ENCODE results near the gene CHTF8. TPM values are rescaled to one million over a fixed set of nuclear protein-coding genes. Genes with fewer than 3 reads are reported as not detected.

CHTF8 gene
- polyA plus RNA-seq, 4 donors, result 156 to 161 (median 158) TPM

DNA sequence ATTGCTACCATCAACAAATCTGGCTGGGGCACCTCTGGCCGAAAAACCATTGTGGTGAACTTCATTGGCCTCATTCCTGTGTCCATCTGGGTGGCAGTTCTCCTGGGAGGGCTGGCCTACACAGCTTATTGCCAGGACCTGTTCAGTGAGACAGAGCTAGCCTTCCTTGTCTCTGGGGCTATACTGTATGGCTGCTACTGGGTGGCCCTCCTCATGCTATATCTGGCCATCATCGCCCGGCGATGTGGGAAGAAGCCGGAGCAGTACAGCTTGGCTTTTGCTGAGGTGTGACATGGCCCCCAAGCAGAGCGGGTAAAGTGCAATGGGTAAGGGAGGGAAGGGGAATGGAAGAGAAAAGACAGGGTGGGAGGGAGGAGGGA, 17.4 kb downstream of the CHTF8 start:
- no peak for DNase-seq (ENCODE audit: low read depth in 4 of 4, low spot score in 2 of 4)

GRCh38 chr16:69114346-69114975, 17.9 kb downstream of the CHTF8 start:
- DNase-seq (ENCODE audit: low read depth in 4 of 4, low spot score in 2 of 4), result no peak

- no peak for DNase-seq (ENCODE audit: low read depth in 4 of 4, low spot score in 2 of 4)
Observed at GRCh38 chr16:69113216-69113615, 19.2 kb downstream of the CHTF8 start.

- DNase-seq (ENCODE audit: low read depth in 4 of 4, low spot score in 2 of 4), result no peak
Observed at GRCh38 chr16:69112285-69113129, 19.9 kb downstream of the CHTF8 start.

DNA sequence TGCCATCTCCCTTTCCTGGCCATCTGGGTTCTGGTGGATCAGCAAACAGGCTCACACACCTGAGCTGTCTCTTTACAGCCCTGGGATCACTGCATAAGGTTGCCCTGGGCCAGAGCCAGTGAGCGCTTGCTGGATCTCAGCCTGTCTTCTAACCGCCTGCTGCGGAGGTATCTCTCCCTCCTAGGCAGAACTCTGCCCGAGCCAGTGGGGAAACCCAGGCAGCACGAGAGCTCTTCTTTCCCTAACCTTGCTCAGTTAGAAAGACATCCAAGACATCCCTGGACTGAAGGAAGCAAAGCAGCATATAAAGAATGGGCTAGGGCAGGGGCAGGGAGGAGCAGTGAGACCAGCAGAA, 20.5 kb downstream of the CHTF8 start:
- no peak for DNase-seq (ENCODE audit: low read depth in 4 of 4, low spot score in 2 of 4)

GRCh38 chr16:69111216-69111875, 21.0 kb downstream of the CHTF8 start:
- DNase-seq (ENCODE audit: low read depth in 4 of 4, low spot score in 2 of 4), result no peak

- DNase-seq (ENCODE audit: low read depth in 4 of 4, low spot score in 2 of 4), result no peak
Observed at GRCh38 chr16:69110406-69110805, 22.0 kb downstream of the CHTF8 start.

- DNase-seq (ENCODE audit: low read depth in 4 of 4, low spot score in 2 of 4), result no peak
Observed at GRCh38 chr16:69109486-69110270, 22.7 kb downstream of the CHTF8 start.

- DNase-seq (ENCODE audit: low read depth in 4 of 4, low spot score in 2 of 4), result no peak
Observed at GRCh38 chr16:69108905-69109252, 23.5 kb downstream of the CHTF8 start.

DNA sequence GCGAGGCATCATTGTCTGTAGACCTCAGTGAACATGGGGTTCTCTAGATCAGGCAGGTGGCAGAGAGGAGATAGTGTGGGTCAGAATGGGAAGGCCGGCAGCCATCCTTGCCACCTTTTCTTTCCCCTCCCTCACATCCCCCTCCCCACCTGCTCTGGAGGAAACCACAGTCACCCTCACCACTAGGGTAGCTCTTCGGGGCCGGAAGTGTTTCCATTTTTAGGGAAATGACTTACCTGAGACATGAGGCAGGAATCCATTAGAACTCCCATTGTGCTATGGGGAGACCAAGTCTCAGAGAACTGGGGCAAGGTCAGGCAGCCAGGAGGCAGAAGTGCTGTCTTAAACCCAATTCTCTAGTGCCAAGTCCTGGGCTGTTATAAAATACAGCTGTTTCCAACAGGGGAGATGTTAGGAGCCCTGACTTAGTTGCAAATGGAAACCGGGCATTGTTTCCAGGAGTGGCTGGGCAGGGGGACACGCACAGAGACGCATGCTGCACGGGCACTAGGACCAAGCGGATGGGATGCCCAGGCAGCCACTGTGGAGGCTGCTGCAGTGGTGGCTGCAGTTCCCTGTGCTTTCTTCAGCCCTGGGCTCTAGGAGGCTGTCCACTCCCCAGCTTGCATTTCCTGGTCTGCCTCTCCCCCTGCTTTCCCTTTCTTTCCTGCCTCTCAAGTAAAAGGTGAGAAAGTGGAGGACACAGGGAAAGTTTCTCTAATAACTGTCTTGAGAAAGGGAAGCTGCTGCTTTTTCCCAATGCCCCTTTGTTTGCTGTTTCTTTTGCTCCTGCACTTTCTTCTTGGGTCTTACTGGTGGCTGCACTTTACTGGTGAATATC, 24.1 kb downstream of the CHTF8 start:
- DNase-seq (ENCODE audit: low read depth in 4 of 4, low spot score in 2 of 4), result no peak

DNA sequence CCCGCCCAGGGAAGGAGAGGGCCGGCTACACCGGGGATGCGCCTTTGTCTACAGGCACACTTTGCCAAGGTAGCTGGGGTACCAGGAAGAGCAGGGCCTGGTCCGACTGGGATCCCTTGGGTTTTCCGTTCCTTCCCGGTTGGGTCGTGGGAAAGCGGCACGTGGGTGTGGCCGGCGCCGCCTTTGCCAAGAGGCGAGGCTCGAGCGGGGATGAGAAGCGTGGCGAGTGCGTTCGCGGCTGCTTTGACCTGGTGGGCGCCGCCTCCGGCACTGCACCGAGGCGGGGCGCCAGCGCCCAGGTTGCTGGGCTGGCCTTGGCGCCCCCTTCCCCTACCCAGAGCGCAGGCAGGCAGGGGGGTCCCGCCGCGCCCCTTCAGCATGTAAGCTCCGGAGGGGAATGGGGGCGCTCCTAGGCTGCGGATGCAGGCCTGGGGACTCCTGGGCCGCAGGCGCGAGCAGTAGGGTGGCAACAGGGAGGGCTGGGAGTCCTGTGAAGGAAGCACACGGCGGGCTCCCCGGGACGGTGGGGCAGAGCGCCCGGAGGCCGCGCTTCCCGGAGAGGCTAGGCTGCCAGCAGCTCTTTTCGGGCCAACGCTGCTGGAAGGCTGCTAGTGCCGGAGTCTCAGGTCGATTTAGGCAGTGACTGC, 24.9 kb downstream of the CHTF8 start:
- DNase-seq (ENCODE audit: low read depth in 4 of 4, low spot score in 2 of 4), result no peak

- no peak for DNase-seq (ENCODE audit: low read depth in 4 of 4, low spot score in 2 of 4)
Observed at GRCh38 chr16:69106491-69107315, 25.7 kb downstream of the CHTF8 start.

DNA sequence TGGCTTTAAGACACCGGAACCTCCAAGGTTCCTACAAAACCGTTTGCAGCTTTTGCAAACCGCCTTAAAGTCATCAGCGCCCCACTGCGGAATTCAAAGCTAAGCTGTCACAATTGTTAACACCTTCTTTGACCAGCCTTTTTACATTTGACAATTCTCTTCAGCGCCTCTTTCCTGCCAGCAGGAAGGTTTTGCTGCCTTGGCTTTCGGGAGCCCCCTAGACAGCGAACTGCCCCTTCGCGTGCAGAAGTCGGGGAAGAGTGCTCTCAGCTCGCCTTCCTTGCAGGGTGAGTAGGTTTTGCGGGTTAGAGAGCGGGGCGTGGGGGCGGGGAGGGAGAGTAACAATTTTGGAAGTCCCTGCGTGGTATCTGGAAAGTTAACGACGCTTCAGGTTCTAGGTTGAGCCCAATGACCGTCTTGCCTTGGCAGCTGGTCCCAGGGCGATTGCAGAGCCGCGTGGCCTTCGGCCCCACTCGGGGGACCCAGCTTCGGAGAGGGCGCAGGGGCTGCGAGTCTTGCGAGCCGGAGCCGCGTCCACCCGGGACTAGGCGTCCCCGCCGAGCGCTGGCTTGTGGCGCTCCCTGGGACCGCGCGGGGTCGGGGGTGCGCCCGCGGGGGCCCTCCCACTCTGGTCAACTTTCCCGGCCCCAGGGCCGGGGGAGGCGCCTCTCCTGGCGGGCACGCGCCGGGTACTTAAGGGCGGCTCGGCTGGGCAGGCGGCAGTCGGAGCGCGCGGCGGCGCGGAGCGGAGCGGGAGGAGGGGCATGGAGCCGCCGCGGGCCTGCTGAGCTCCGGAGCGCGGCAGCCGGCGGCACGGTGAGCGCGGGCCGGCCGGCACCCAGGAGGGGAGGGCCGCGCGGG, 26.7 kb downstream of the CHTF8 start, which contains the start of gene HAS3:
HAS3 (plus strand) TSS at position 153 of the 861 bp plus-strand sequence. CDS start 3,743 bp downstream, outside the sequence.
- DNase-seq (ENCODE audit: low read depth in 4 of 4, low spot score in 2 of 4), result no peak

GRCh38 chr16:69100071-69100691, 32.2 kb downstream of the CHTF8 start:
- DNase-seq (ENCODE audit: low read depth in 4 of 4, low spot score in 2 of 4), result no peak

GRCh38 chr16:69095193-69095592, 37.2 kb downstream of the CHTF8 start:
- DNase-seq (ENCODE audit: low read depth in 4 of 4, low spot score in 2 of 4), result no peak

GRCh38 chr16:69094501-69094900, 37.9 kb downstream of the CHTF8 start:
- no peak for DNase-seq (ENCODE audit: low read depth in 4 of 4, low spot score in 2 of 4)

GRCh38 chr16:69093974-69094373, 38.4 kb downstream of the CHTF8 start:
- no peak for DNase-seq (ENCODE audit: low read depth in 4 of 4, low spot score in 2 of 4)

Measured in left renal cortex interstitium (tissue), 4 donors.